ENCODE data around the gene SUPT4H1. TPM values are rescaled to one million over a fixed set of nuclear protein-coding genes. Genes with fewer than 3 reads are reported as not detected.

Gene SUPT4H1
- polyA plus RNA-seq, 6 donors from 2014 or later: 77.4 to 128 (median 110) TPM

DNA sequence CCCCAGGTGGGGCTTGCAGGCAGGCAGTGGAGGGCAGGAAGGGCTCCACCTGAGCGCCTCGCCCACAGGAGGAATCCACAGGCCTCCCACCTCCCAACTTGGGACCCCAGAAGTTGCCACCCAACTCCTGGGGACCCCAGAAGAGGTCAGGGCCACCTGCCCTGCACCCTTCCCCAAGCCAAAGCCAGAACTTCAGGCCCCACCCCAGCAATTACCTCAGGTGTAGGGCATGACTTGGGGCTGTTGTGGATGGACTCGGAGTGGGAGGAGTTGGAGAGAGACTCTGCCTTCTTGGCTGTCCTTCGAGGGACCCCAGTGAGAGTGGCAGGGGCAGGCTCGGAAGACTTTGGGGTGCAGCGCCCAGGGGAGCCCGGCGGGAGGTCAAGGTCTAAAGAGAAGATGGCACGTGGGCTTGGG, 33.9 kb downstream of the SUPT4H1 start:
- Mint-ChIP-seq H3K27ac (peak overlapping the region in 4 of 6 donors; percentile 47 to 86 (median 80)), H3K4me3 (peak overlapping the region in 1 of 8 donors; percentile 20), H3K9me3 (no peaks in the 10 kb centered on the region), H3K36me3 (no peaks in the 10 kb centered on the region), H3K27me3 (no peaks in the 10 kb centered on the region), H3K4me1 (peaks cover 14 to 34% (median 14%) of the 10 kb centered on the region in 3 donors)
- DNase-seq: no peak
- no peak for ATAC-seq (ENCODE audit: low read depth in 2 of 2)

DNA sequence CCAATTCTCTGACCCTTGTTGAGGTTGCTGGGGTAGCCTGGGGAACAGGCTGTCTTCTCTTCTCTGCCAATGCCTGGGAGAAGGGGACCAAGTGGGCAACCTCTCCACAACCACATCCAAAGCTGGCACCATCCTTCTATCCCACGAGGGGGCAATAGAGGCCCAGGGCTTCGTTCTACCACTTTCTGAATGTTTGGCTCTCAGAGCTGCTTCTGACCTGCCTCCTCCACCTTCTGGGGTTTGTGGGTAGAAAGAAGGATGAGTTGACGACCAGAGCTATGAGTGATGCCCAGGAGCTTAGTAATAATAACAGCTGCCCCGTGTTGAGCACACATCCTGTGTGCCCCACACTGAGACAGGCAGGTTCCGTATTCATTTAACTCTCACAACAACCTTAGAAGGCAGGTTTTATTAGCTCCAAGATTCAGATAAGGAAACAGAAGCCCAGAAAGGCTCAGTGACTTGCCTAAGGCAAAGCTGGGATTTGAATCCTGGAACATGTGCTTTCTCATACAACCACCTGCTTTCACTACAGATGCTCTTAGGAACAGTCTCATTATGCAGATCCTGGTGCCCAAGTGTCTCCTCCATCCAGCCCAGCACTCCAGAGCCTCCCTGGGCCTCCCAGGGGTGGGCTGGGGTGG, 34.5 kb downstream of the SUPT4H1 start:
- DNase-seq: peak; percentile 80

DNA sequence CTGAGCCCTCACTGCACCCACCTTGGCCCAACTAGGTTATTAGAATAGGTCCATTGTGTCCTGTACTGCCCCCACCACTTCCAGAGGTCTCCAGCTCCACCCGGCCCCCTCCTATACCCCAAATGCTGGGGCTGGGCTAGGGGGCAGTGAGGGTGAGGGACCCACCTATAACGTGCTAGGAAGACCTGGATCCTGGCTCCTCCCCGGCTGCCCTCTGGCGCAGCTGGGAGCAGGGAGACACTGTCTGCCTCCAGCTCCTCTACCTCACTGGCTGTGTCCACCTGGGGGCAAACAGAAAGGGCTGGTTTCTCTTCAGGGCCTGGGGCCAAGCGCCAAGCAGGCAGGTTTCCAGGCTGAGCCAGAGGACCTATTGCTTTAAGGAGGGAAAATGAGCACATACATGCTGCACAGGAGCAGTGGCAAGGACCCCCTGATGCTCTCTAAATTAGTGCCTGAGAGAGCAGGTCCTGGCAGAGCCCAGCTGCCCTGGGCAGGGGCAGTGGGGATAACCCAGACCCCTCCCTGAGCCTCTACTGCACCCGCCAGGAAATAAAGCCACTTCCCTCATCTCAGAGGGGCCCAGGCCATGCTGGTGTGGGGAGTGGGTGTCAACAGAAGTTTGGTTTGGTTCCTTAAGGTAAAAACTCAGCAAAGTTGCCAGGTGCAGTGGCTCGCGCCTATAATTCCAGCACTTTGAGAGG, 35.6 kb downstream of the SUPT4H1 start:
- peak overlapping the region in 3 of 6 donors; percentile 29 to 88 (median 80) for H3K27ac Mint-ChIP-seq
- no peak for ATAC-seq (ENCODE audit: low read depth in 2 of 2)
- H3K27me3 Mint-ChIP-seq: no peaks in the 10 kb centered on the region
- H3K9me3 Mint-ChIP-seq: no peaks in the 10 kb centered on the region
- H3K4me3 Mint-ChIP-seq: no peak overlapping the region
- DNase-seq: no peak
- peaks cover 8 to 20% (median 14%) of the 10 kb centered on the region in 3 donors for H3K4me1 Mint-ChIP-seq
- no peaks in the 10 kb centered on the region for H3K36me3 Mint-ChIP-seq

More for the DNA sequence above, 34.5 kb downstream of the SUPT4H1 start:
- Mint-ChIP-seq H3K9me3 (no peaks in the 10 kb centered on the region), H3K27me3 (no peaks in the 10 kb centered on the region), H3K36me3 (no peaks in the 10 kb centered on the region), H3K27ac (peak overlapping the region; percentile 76 to 96 (median 88)), H3K4me3 (peak overlapping the region in 3 of 8 donors; percentile 23 to 65 (median 63)), H3K4me1 (peaks cover 13 to 31% (median 14%) of the 10 kb centered on the region in 3 donors)
- peak; percentile 94 to 96 for ATAC-seq (ENCODE audit: low read depth in 2 of 2)

DNA sequence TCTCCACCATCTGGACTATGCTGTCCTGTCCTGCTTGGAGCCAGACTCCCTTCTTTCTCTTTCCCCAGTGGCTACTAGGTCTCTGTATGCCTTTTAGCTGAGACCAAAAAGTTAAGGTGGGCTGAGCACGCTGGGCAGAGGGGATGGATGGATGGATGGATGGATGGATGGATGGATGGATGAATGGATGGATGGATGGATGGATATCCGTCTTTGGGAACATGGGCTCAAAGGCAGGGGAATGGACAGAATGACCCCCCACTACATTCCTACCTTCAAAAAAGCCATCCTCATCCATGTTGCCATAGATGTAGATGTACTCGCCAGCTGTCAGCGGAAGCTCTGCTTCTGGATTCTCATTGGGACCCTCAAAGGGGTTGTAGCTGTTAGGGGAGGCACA, 36.3 kb downstream of the SUPT4H1 start:
- Mint-ChIP-seq H3K4me3 (no peak overlapping the region), H3K9me3 (no peaks in the 10 kb centered on the region), H3K36me3 (no peaks in the 10 kb centered on the region), H3K27me3 (no peaks in the 10 kb centered on the region), H3K4me1 (peaks cover 8 to 20% (median 14%) of the 10 kb centered on the region in 3 donors), H3K27ac (peak overlapping the region in 1 of 6 donors; percentile 88)
- DNase-seq (no peak), ATAC-seq (ENCODE audit: low read depth in 2 of 2) (no peak)

DNA sequence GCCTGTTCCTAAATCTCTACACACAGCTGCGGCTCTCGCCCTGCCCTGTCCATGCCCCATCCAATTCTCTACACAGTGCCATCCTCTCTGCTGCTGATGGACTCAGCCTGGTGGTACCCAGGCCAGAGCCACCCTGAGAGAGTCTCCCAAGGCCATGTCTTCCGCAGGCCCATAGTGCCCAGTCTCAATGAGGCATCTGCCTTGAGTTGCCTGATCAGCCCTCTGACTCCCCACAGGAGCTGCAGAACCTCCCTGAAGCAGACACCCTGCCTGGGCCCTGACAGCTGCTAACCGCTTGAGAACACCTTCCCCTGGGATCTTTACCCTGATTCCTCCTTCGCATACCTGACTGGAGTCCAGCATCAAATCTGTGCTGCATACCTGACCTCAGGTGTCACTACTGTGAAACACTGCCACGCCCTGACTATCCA, 36.7 kb downstream of the SUPT4H1 start:
- ATAC-seq (ENCODE audit: low read depth in 2 of 2) (no peak), DNase-seq (no peak)
- no peaks in the 10 kb centered on the region for H3K27me3 Mint-ChIP-seq
- H3K4me3 Mint-ChIP-seq: no peak overlapping the region
- peaks cover 8 to 20% (median 14%) of the 10 kb centered on the region in 3 donors for H3K4me1 Mint-ChIP-seq
- no peaks in the 10 kb centered on the region for H3K36me3 Mint-ChIP-seq
- no peak overlapping the region for H3K27ac Mint-ChIP-seq
- no peaks in the 10 kb centered on the region for H3K9me3 Mint-ChIP-seq

DNA sequence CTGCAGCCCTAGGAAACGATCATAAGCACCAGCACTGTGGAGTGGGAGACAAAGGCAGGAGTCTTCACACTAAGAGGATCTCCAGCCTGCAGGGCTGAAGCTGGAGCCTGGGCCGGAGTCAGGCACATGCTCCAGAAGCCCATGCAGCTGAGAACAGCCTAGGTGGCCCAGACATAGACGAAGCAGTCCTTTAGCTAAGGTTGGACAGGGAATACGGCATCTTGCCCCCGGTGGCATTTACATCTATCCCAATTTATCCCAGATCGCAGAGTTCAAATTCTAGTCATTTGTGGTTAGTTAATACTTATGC, 37.3 kb downstream of the SUPT4H1 start:
- no peaks in the 10 kb centered on the region for H3K36me3 Mint-ChIP-seq
- peaks cover 12 to 20% (median 14%) of the 10 kb centered on the region in 3 donors for H3K4me1 Mint-ChIP-seq
- no peak for ATAC-seq (ENCODE audit: low read depth in 2 of 2)
- DNase-seq: no peak
- H3K9me3 Mint-ChIP-seq: no peaks in the 10 kb centered on the region
- no peak overlapping the region for H3K4me3 Mint-ChIP-seq
- H3K27ac Mint-ChIP-seq: peak overlapping the region in 2 of 6 donors; percentile 66 to 81
- no peaks in the 10 kb centered on the region for H3K27me3 Mint-ChIP-seq

DNA sequence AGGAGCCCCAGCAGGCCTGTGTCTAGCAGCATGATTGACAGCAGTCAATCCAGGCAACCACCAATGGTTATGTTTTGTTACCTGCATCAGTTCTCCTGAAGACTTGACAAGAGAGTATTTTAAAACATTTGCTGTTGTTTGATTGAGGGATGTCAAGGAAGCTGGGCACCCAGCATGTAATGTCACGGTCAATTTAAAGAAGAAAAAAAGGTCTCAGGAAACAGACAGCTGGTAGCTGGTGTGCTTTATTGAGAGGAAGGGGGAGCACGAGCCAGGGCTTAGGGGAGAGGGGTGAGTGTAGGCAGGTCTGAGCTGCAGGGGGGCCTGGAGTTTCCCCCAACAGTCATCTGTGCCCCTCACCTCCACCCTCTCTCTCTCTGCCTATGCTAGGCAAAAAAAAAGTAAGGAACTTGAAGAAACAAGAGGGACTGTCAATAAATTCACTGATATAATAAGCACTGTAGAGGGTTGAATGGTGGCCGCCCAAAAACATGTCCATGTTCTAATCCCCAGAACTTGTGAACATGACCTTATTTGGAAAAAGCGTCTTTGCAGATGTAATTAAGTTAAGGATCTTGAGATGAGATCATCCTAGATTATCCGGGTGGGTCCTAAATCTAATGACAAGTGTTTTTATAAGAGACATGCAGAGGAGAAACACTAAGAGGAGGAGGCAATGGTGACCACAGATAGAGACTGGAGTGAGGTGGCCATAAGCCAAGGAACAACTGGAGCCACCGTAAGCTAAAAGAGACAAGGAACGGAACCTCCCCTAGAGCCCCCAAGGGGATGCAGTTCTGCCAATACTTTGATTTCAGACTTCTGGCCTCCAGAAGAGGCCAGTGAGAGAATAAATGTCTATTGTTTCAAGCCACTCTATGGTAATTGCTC, 37.9 kb downstream of the SUPT4H1 start:
- Mint-ChIP-seq H3K4me1 (peaks cover 14 to 20% (median 15%) of the 10 kb centered on the region in 3 donors), H3K36me3 (no peaks in the 10 kb centered on the region), H3K27ac (peak overlapping the region in 3 of 6 donors; percentile 26 to 81 (median 69)), H3K27me3 (no peaks in the 10 kb centered on the region), H3K4me3 (no peak overlapping the region), H3K9me3 (no peaks in the 10 kb centered on the region)
- no peak for DNase-seq
- no peak for ATAC-seq (ENCODE audit: low read depth in 2 of 2)

DNA sequence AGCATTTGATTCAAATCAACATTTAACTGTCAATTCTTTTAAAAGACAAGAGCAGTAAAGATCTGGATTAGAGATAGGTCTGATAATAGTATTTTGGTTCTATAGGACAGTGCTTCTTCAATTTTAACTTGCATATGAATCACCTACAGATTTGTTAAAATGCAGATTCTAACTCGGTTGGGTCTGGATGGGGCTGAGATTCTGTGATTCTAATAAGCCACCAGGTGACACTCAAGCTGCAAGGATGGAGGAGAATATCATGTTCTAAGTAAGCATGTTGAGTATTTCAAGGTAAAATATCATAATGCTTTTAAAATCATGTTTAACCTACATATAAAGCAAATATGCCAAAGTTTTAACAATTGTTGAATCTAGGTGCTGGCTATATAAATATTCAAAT, 39.2 kb downstream of the SUPT4H1 start:
- no peaks in the 10 kb centered on the region for H3K27me3 Mint-ChIP-seq
- H3K27ac Mint-ChIP-seq: no peak overlapping the region
- no peaks in the 10 kb centered on the region for H3K36me3 Mint-ChIP-seq
- no peaks in the 10 kb centered on the region for H3K9me3 Mint-ChIP-seq
- peaks cover 13 to 17% (median 16%) of the 10 kb centered on the region in 3 donors for H3K4me1 Mint-ChIP-seq
- DNase-seq: no peak
- no peak for ATAC-seq (ENCODE audit: low read depth in 2 of 2)
- H3K4me3 Mint-ChIP-seq: no peak overlapping the region

DNA sequence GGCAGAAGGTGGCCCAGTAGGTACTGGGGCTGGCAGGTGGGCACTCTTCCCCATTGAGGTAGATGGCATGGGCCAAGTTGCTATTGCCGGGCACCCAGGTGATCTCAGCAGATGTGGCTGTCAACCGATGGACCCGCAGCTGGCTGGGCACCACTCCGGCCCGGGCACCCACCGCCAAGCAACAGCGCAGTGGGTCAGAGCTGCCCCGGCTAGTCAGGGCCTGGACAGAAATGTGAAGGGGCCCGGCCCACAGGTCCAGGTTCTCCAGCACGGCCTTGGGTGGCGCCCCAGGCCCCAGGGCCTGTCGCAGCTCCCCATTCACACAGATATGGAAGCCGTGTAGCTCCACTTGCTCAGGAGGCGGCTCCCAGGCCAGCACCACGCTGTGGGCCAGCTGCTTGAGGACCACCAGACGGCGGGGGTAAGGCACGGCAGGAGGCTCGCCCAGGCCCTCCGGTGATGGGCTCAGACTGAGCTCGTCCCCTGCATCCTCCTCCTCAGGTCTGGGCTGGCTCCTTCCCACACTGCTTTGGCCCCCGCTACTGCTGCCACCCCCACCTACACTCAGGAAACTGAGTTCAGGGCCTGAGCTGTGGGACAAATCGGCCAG, 39.9 kb downstream of the SUPT4H1 start:
- no peaks in the 10 kb centered on the region for H3K36me3 Mint-ChIP-seq
- no peaks in the 10 kb centered on the region for H3K27me3 Mint-ChIP-seq
- ATAC-seq (ENCODE audit: low read depth in 2 of 2): no peak
- H3K4me3 Mint-ChIP-seq: peak overlapping the region in 1 of 8 donors; percentile 57
- no peak for DNase-seq
- no peaks in the 10 kb centered on the region for H3K9me3 Mint-ChIP-seq
- H3K27ac Mint-ChIP-seq: no peak overlapping the region
- H3K4me1 Mint-ChIP-seq: peaks cover 6 to 10% (median 9%) of the 10 kb centered on the region in 3 donors

DNA sequence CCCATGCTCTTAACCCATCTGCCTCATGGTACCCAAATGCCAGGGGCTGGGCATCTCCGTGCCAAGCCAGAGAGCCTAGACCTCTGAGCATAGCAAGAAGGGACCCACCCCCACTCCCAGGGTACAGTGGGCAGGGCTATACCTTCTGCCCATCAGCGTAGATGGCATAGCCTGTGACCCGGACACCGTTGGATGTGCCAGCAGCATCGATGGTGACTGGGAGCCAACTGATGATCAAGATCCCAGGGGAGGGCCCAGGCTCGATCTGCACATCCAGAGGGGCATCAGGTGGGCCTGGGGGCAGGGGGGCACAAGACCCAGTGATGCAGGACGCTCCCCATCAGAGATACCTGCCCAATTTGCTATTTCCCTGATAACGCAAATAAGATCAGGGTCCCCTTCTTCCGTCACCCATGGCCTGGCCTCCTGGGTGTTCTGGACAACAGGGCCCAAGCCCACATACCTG, 40.5 kb downstream of the SUPT4H1 start:
- Mint-ChIP-seq H3K4me1 (peaks cover 7 to 9% (median 9%) of the 10 kb centered on the region in 3 donors), H3K36me3 (no peaks in the 10 kb centered on the region), H3K27me3 (no peaks in the 10 kb centered on the region), H3K27ac (no peak overlapping the region), H3K4me3 (no peak overlapping the region), H3K9me3 (no peaks in the 10 kb centered on the region)
- no peak for ATAC-seq (ENCODE audit: low read depth in 2 of 2)
- DNase-seq: no peak

DNA sequence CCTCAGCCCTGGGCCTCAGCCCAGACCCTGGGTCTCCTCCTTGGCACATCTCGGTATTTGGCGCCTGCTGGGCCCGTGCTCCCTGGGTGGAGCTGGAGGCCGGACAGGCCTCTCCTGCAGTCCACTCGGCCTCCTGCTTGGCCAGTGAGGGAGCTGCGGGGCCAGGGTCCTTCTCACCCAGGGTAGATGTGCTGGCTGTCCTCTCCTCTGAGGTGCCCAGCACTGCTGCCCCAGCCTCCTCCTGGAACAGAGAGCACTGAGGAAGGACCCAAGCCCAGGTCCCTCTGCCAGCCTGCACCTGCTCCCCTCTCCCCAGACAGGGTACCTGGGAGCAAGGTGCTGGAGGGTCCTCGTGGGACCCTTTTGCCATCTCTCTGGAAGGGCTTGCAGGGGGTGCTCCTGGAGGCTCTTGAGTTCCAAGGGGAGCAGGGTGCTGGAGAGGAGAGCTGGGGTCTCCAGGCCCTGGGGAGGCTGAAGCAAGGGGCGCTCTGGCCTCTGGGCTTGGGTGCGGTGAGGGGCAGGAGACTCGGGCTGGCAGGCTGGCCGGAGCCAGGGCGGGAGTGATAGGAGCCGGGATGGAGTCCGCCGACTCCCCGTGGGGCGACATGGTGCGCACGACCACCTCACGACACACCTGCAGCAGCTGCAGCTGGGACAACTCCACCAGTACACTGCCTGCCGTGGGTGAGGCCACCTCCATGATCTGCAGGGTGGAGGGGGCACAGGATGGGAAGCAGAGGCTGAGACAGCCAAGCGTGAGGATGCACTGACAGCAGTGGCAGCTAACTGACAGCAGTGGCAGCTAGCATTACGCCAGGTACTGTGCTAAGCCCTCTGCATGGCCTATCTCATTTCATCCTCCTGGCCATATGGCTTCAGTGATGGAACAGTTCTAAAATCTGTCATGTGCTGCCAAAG, 41.2 kb downstream of the SUPT4H1 start:
- H3K27ac Mint-ChIP-seq: no peak overlapping the region
- no peak for ATAC-seq (ENCODE audit: low read depth in 2 of 2)
- H3K36me3 Mint-ChIP-seq: no peaks in the 10 kb centered on the region
- H3K27me3 Mint-ChIP-seq: no peaks in the 10 kb centered on the region
- H3K4me1 Mint-ChIP-seq: peaks cover 7 to 9% (median 9%) of the 10 kb centered on the region in 3 donors
- no peaks in the 10 kb centered on the region for H3K9me3 Mint-ChIP-seq
- H3K4me3 Mint-ChIP-seq: no peak overlapping the region
- DNase-seq: no peak

DNA sequence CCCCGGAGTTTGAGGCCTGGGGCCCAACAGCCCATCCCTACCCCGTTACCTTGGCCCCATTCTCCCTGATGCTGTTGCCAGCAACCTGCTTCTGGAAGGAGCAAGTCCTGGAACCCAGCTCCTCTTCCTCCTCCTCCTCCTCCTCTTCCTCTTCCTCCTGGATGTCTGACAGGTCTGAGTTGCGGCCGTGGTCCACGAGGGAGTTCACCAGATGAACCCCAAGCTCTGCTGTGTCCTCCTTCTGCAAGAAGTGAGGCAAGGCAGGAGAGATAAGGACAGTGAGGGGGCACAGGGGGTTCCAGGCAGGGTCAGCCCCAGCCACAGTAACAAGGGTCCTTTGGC, 42.1 kb downstream of the SUPT4H1 start:
- no peaks in the 10 kb centered on the region for H3K27me3 Mint-ChIP-seq
- ATAC-seq (ENCODE audit: low read depth in 2 of 2) (no peak), DNase-seq (no peak)
- H3K36me3 Mint-ChIP-seq: no peaks in the 10 kb centered on the region
- no peak overlapping the region for H3K4me3 Mint-ChIP-seq
- H3K4me1 Mint-ChIP-seq: peaks cover 7 to 9% (median 9%) of the 10 kb centered on the region in 3 donors
- H3K9me3 Mint-ChIP-seq: no peaks in the 10 kb centered on the region
- no peak overlapping the region for H3K27ac Mint-ChIP-seq
